Dendritic cell treated with granulocyte-macrophage colony-stimulating factor and Interleukin-4, amounts not matched to agents 40 ng/mL and 50 ng/mL, for 4 days (primary cell): Measurements from ENCODE around the gene CCR2.

Experiments
- H3K27ac Mint-ChIP-seq: one replicate; pipeline ENCODE4 v1.8.0; 2022; ENCODE audit warnings: mild to moderate bottlenecking, mixed read lengths
- H3K27me3 Mint-ChIP-seq: one replicate; pipeline ENCODE4 v1.8.0; 2022; ENCODE audit warnings: mild to moderate bottlenecking, mixed read lengths
- H3K36me3 Mint-ChIP-seq: one replicate; pipeline ENCODE4 v1.8.0; 2022; ENCODE audit warnings: low read depth, mixed read lengths
- H3K4me1 Mint-ChIP-seq: one replicate; pipeline ENCODE4 v1.8.0; 2022; ENCODE audit warnings: low read depth, mixed read lengths
- H3K4me3 Mint-ChIP-seq: one replicate; pipeline ENCODE4 v1.8.0; 2022; ENCODE audit warnings: mild to moderate bottlenecking, moderate library complexity, mixed read lengths
- H3K9me3 Mint-ChIP-seq: one replicate; pipeline ENCODE4 v1.8.0; 2022; ENCODE audit warnings: mixed read lengths
- intact Hi-C: fragments of 100-400 bp; cut with micrococcal nuclease; formaldehyde crosslinking; loops from one replicate; pipeline ENCODE4 v1.15.0; 2022

CCR2 gene

GRCh38 chr3:46361408-46362283 is 7.7 kb downstream of the CCR2 start:
- intact Hi-C loops, result loop anchor here (5.0 kb wide), 2 partner anchors 49 to 64 kb away; no protein-coding TSS in a partner anchor
- peak overlapping the region; percentile 88 for H3K27ac Mint-ChIP-seq
- H3K4me3 Mint-ChIP-seq, result no peak overlapping the region

DNA sequence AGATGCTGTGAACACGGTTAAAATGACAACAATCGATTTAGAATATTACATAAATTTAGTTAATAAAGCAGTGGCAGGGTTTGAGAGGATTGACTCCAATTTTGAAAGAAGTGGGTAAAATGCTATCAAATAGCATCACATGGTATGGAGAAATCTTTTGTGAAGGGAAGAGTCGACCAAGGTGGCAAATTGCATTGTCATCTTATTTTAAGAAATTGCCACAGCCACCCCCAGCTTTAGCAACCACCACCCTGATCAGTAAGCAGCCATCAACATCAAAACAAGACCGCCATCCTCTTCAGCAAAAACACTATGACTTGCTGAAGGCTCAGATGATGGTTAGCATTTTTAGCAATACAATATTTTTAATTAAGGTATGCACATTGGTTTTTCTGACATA is 11.1 kb downstream of the CCR2 start:
- Mint-ChIP-seq H3K27me3 (no peaks in the 10 kb centered on the region), H3K36me3 (peaks cover 31% of the 10 kb centered on the region), H3K4me1 (peaks cover 79% of the 10 kb centered on the region), H3K27ac (peak overlapping the region; percentile 41), H3K4me3 (no peak overlapping the region), H3K9me3 (no peaks in the 10 kb centered on the region)
- intact Hi-C loops, result no loop called here

More at GRCh38 chr3:46361408-46362283, 7.7 kb downstream of the CCR2 start:
- Mint-ChIP-seq H3K27me3 (no peaks in the 10 kb centered on the region), H3K4me1 (peaks cover 87% of the 10 kb centered on the region), H3K36me3 (peaks cover 37% of the 10 kb centered on the region), H3K9me3 (no peaks in the 10 kb centered on the region)

- intact Hi-C loops, result no loop called here
- H3K4me1 Mint-ChIP-seq, result peaks cover 71% of the 10 kb centered on the region
- peak overlapping the region; percentile 41 for H3K27ac Mint-ChIP-seq
- no peaks in the 10 kb centered on the region for H3K9me3 Mint-ChIP-seq
- peaks cover 31% of the 10 kb centered on the region for H3K36me3 Mint-ChIP-seq
- no peak overlapping the region for H3K4me3 Mint-ChIP-seq
- H3K27me3 Mint-ChIP-seq, result no peaks in the 10 kb centered on the region
Observed at GRCh38 chr3:46365737-46366524, 12.0 kb downstream of the CCR2 start.

DNA sequence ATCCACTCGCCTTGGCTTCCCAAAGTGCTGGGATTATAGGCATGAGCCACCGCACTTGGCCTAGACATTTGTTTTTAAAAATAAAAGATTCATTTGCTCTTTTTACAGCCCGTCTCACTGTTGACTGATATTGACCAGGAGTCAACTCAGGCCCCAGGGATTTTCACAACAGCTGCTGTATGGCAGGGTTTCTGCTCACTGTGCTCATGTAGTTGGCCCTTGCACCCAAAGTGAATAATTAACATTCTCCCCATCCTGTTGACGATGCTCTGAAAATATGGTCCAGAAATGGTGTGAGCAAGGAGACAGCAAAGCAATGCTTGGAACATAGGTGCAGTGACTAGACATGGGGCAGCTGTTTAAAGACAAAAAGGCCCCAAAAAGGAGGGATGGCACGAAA is 13.9 kb downstream of the CCR2 start:
- Mint-ChIP-seq H3K4me3 (no peak overlapping the region), H3K9me3 (no peaks in the 10 kb centered on the region), H3K36me3 (peaks cover 36% of the 10 kb centered on the region), H3K4me1 (peaks cover 63% of the 10 kb centered on the region), H3K27me3 (no peaks in the 10 kb centered on the region), H3K27ac (peak overlapping the region; percentile 85)
- intact Hi-C loops, result loop anchor here (2.0 kb wide), 2 partner anchors 91 to 159 kb away; partner anchors contain the start of gene CCR1

DNA sequence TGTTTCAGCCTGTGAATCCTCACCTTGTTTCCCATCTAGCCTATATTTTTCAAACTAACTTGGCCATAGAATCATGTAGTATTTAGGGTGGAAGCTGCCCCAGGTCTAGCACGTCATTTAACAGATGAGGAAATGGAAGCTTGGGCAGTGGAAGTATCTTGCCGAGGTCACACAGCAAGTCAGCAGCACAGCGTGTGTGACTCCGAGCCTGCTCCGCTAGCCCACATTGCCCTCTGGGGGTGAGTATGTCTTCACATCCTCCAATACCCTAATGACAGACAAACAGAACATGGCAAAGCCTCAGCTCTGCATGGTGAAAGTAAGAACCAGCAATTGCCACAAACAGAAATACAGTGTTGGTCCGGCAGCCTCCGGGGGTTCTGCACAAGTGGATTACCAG is 14.7 kb downstream of the CCR2 start:
- intact Hi-C loops, result loop anchor here (2.0 kb wide), 2 partner anchors 92 to 160 kb away; partner anchors contain the start of gene CCR1
- Mint-ChIP-seq H3K27me3 (no peaks in the 10 kb centered on the region), H3K9me3 (no peaks in the 10 kb centered on the region), H3K4me1 (peaks cover 69% of the 10 kb centered on the region), H3K4me3 (peak overlapping the region; percentile 32), H3K27ac (peak overlapping the region; percentile 85), H3K36me3 (peaks cover 40% of the 10 kb centered on the region)

DNA sequence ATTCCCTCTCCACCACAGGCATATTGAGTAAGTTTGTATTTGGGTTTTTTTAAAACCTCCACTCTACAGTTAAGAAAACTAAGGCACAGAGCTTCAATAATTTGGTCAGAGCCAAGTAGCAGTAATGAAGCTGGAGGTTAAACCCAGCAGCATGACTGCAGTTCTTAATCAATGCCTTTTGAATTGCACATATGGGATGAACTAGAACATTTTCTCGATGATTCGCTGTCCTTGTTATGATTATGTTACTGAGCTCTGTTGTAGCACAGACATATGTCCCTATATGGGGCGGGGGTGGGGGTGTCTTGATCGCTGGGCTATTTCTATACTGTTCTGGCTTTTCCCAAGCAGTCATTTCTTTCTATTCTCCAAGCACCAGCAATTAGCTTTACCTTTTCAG is 15.2 kb downstream of the CCR2 start:
- intact Hi-C loops, result loop anchor here (2.0 kb wide), 2 partner anchors 92 to 160 kb away; partner anchors contain the start of gene CCR1
- peaks cover 71% of the 10 kb centered on the region for H3K4me1 Mint-ChIP-seq
- peak overlapping the region; percentile 77 for H3K4me3 Mint-ChIP-seq
- H3K27me3 Mint-ChIP-seq, result no peaks in the 10 kb centered on the region
- H3K36me3 Mint-ChIP-seq, result peaks cover 40% of the 10 kb centered on the region
- no peaks in the 10 kb centered on the region for H3K9me3 Mint-ChIP-seq
- peak overlapping the region; percentile 85 for H3K27ac Mint-ChIP-seq

GRCh38 chr3:46369675-46370132 is 15.8 kb downstream of the CCR2 start:
- intact Hi-C loops, result loop anchor here (2.0 kb wide), 3 partner anchors 93 to 281 kb away; partner anchors contain the start of gene CCR1
- Mint-ChIP-seq H3K36me3 (peaks cover 41% of the 10 kb centered on the region), H3K27me3 (no peaks in the 10 kb centered on the region), H3K9me3 (no peaks in the 10 kb centered on the region), H3K4me1 (peaks cover 74% of the 10 kb centered on the region), H3K27ac (peak overlapping the region; percentile 85), H3K4me3 (peak overlapping the region; percentile 77)

- intact Hi-C loops, result loop anchor here (2.0 kb wide), 1 partner anchor 282 kb away; no protein-coding TSS in a partner anchor
- Mint-ChIP-seq H3K4me3 (peak within 1 kb of the TSS; percentile 77), H3K27ac (peak within 1 kb of the TSS; percentile 85)
Observed at GRCh38 chr3:46370839-46371518, 17.1 kb downstream of the CCR2 start, which contains the start of gene CCR5. Gene CCR5, plus strand, starts transcription at chr3:46370946. Its CDS starts 1,957 bp downstream, at chr3:46372903.

GRCh38 chr3:46371519-46372340 is 17.8 kb downstream of the CCR2 start:
- Mint-ChIP-seq H3K36me3 (peaks cover 48% of the 10 kb centered on the region), H3K27ac (peak overlapping the region; percentile 85), H3K4me3 (peak overlapping the region; percentile 77), H3K9me3 (no peaks in the 10 kb centered on the region), H3K4me1 (peaks cover 71% of the 10 kb centered on the region), H3K27me3 (no peaks in the 10 kb centered on the region)
- intact Hi-C loops, result loop anchor here (2.0 kb wide), 1 partner anchor 283 kb away; no protein-coding TSS in a partner anchor

More at GRCh38 chr3:46370839-46371518, 17.1 kb downstream of the CCR2 start, which contains the start of gene CCR5:
- Mint-ChIP-seq H3K27me3 (no peaks in the 10 kb centered on the region), H3K36me3 (peaks cover 49% of the 10 kb centered on the region), H3K4me1 (peaks cover 75% of the 10 kb centered on the region), H3K9me3 (no peaks in the 10 kb centered on the region)

- H3K4me3 Mint-ChIP-seq, result peak overlapping the region; percentile 77
- H3K4me1 Mint-ChIP-seq, result peaks cover 77% of the 10 kb centered on the region
- H3K9me3 Mint-ChIP-seq, result no peaks in the 10 kb centered on the region
- intact Hi-C loops, result no loop called here
- no peaks in the 10 kb centered on the region for H3K27me3 Mint-ChIP-seq
- H3K36me3 Mint-ChIP-seq, result peaks cover 55% of the 10 kb centered on the region
- peak overlapping the region; percentile 69 for H3K27ac Mint-ChIP-seq
Observed at GRCh38 chr3:46372492-46373359, 18.8 kb downstream of the CCR2 start.

GRCh38 chr3:46374755-46375154 is 20.8 kb downstream of the CCR2 start:
- Mint-ChIP-seq H3K27me3 (no peaks in the 10 kb centered on the region), H3K4me1 (peaks cover 69% of the 10 kb centered on the region), H3K4me3 (peak overlapping the region; percentile 68), H3K36me3 (peaks cover 60% of the 10 kb centered on the region), H3K27ac (peak overlapping the region; percentile 37), H3K9me3 (no peaks in the 10 kb centered on the region)
- intact Hi-C loops, result loop anchor here (5.0 kb wide), 1 partner anchor 437 kb away; no protein-coding TSS in a partner anchor

GRCh38 chr3:46375218-46375617 is 21.3 kb downstream of the CCR2 start:
- Mint-ChIP-seq H3K4me3 (peak overlapping the region; percentile 68), H3K36me3 (peaks cover 60% of the 10 kb centered on the region), H3K9me3 (no peaks in the 10 kb centered on the region), H3K4me1 (peaks cover 69% of the 10 kb centered on the region), H3K27ac (peak overlapping the region; percentile 51), H3K27me3 (no peaks in the 10 kb centered on the region)
- intact Hi-C loops, result loop anchor here (5.0 kb wide), 1 partner anchor 438 kb away; no protein-coding TSS in a partner anchor
